Body of pancreas (tissue), 4 donors: Measurements from ENCODE around the gene LSAMP.

Source experiments
- POLR2A ChIP-seq, 3 donors: fragments of 450-650 bp; IDR thresholded peaks; one replicate each; pipeline ENCODE4 v1.6.1; 2016; ENCODE audit warnings: antibody characterized with exemption in 3 of 3, mild to moderate bottlenecking in 2 of 3
- TF ChIP-seq, protein P1 (sequence below), 7 experiments: fragments of 450-650 bp in 4 of 7; fragments of 200-600 bp in 3 of 7; sonication (generic) in 3 of 7; IDR thresholded peaks; one replicate each; pipeline ENCODE4 v1.5.1; 2016 to 2019; ENCODE audit warnings: antibody characterized with exemption in 7 of 7

DNA sequence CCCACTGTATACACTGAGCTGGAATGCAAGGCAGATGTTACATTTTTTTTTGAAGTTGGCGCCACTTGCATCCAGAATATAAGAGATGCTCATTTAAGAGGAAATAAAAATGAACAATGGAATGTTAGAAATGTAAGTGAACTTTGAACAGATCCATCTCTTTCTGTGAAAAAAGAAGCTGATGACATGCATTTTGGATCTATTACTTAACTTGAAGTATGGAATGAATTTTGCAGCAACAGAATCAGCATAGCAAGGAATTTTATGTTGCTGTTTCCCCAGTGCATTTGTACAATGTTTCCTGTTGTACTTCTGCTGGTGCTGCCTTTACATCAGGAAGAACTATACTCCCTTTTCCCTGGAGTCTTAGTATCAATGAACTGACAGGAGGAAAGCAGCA lies 178.2 kb downstream of the LSAMP start:
- TF ChIP-seq, protein P1, sequence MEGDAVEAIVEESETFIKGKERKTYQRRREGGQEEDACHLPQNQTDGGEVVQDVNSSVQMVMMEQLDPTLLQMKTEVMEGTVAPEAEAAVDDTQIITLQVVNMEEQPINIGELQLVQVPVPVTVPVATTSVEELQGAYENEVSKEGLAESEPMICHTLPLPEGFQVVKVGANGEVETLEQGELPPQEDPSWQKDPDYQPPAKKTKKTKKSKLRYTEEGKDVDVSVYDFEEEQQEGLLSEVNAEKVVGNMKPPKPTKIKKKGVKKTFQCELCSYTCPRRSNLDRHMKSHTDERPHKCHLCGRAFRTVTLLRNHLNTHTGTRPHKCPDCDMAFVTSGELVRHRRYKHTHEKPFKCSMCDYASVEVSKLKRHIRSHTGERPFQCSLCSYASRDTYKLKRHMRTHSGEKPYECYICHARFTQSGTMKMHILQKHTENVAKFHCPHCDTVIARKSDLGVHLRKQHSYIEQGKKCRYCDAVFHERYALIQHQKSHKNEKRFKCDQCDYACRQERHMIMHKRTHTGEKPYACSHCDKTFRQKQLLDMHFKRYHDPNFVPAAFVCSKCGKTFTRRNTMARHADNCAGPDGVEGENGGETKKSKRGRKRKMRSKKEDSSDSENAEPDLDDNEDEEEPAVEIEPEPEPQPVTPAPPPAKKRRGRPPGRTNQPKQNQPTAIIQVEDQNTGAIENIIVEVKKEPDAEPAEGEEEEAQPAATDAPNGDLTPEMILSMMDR (IDR thresholded peaks at IDR 0.05) = no peak
- TF ChIP-seq POLR2A (IDR thresholded peaks at IDR 0.05) = no peak
